Stimulated activated CD8-positive, alpha-beta memory T cell treated with anti-CD3 and anti-CD28 coated beads, Interleukin-4, amount 100 ng/mL, for 1 hour (primary cell): Measurements from ENCODE around the gene APP.

ENCODE experiments used
- DNase-seq, 2 donors: peaks; one replicate each; pipeline ENCODE4 v3.0.0-alpha.2; 2020; ENCODE audit warnings: low read depth in 2 of 2, low spot score in 1 of 2

APP gene

DNA sequence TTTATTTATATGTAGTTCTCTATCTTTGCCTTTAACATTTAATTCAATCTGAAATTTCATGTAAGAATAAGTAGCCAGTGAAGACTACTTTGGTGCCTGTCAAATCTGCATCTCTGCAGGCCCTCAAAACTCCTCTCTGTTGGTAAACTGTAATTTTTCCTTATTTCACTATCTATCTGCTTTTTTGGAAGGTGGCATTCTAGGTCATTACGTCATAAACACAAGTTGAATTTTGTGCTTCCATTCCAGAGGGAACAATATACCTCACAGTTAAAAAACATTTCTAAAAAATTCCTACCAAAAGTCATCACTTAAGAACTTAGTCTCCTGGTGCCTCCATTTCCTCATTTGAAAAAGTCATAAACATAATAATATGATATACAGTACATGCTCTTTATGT, 259.8 kb downstream of the APP start:
- DNase-seq = no peak

GRCh38 chr21:25909341-25909740, 261.2 kb downstream of the APP start:
- DNase-seq = no peak

DNA sequence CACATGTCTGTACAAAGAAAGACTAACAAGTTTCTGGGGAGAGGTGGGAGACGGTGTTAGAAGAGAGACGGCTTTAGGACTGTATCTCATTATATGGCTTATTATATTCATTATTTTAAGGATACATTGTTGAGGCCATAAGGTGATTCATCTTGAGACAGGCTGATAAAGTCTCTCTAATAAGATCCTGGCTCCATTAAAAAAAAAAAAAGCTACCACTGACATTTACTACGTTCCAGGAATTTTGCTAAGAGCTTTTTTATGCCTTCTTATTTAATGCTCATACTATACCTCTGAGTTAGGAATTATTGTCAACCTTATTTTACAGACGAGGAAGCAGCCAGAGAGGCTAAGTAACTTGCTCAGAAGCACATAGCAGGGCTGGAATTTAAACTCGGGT, 262.1 kb downstream of the APP start:
- DNase-seq = no peak

DNA sequence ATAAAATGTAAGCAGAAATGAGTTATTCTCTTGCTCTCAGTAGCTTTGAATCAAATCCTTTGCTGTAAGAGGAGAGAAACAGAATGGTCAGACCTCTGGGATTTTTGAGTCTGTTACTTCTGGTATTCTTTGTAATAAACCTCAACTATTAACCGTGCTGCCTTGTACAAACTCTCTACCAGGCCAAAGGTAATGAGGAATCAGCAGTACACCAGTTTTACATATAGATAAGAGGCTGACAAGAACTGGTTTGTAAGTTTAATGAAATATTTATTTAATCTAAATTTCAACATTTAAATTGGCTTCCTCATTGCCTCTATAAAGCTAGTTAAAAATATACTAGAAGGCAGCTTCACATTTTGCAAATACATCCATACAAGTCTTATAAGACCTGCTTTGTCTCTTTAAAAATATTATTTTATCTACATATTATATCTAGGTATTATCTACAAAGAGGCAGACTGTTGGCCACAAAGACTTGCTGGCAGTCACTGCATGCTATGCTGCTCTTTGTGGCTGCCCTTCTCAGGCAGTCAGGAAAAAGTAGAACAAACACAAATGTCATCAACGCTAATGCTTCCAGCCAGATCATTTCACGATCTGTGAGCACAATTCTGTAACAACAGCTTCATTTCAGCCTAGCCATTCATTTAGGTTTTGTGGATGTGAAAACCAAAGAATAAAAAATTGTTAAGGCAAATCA, 262.8 kb downstream of the APP start:
- DNase-seq = no peak

DNA sequence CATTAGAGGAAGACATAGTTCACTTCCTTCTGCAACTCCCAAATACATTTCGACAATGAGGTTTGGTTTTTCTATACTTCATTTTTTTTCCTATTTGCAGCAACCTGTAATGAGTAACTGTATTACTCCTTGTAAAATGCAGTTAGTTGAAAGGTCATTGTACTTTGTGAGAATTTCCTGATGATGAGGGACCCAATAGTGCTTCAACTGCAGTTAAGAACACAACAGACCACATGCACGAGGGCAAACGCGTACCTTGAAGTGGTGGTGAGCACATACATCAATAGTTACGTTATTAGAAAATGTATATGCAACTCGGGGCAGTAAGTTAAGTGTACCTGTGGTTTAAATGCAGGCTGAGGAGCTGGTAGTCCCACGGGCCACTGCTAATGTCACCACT, 264.0 kb downstream of the APP start:
- no peak for DNase-seq

GRCh38 chr21:25905126-25905525, 265.4 kb downstream of the APP start:
- no peak for DNase-seq

- no peak for DNase-seq
Observed at GRCh38 chr21:25904044-25904695, 266.4 kb downstream of the APP start.

- DNase-seq = no peak
Observed at GRCh38 chr21:25903607-25904006, 267.0 kb downstream of the APP start.

- DNase-seq = no peak
Observed at GRCh38 chr21:25901330-25901979, 269.1 kb downstream of the APP start.

- no peak for DNase-seq
Observed at GRCh38 chr21:25898671-25899070, 271.9 kb downstream of the APP start.

DNA sequence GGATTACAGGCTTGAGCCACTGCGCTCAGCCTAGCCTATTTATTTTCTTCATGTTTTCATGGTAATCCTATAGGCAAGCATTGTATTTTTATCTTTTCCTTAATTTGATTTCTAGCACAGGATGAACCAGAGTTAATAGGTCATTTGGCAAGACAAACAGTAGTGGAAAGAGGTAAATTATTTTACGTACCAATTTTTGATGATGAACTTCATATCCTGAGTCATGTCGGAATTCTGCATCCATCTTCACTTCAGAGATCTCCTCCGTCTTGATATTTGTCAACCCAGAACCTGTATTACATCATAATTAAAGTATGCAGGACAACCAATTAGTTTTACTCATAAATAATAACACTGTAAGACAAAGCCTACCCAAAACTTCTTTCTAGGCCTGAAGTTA, 273.2 kb downstream of the APP start:
- no peak for DNase-seq

GRCh38 chr21:25896501-25897056, 274.0 kb downstream of the APP start:
- DNase-seq = no peak

DNA sequence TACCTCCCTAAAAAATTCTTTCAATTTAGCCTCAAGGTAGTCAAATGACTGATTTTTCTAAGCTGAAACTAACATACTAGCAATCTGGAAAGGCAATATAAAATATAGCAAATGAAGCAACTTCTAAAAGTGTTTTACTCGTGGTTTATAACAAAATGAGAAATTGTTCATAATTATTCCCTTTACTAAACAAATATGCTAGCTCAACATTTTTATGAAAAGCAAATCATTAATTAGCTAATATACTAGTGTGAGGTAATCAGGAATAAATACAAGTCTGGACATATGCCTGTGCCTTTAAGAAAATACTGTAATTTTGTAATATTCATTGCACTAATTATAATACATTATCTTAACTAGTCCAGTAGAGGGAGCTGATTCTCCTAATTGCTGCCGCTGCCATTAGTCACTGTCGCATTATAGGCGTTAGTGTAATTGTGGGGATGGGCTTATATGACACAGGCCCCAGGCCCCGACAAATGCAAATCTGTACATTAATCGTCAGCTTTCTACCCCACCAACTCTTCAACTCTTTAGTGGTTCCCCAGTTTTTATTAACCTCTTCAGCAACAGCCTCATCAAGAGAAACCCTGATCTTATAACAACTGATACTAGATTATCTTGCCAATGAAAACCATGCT, 274.9 kb downstream of the APP start:
- no peak for DNase-seq

DNA sequence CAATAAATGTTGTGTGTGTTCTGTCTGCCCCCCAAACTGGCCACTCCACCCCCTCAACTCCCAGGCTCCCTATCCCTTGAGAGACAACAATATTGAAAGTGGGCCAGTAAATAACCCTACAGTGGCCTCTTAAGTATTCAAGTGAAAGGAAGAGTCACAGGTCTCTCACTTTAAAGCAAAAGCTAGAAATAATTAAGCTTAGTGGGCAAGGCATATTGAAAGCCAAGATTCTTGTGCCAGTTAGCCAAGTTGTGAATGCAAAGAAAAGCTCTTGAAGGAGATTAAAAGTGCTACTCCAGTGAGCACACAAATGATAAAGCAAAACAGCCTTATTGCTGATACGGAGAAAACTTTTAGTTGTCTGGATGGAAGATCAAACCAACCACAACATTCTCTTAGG, 277.4 kb downstream of the APP start:
- no peak for DNase-seq

GRCh38 chr21:25891596-25891995, 279.0 kb downstream of the APP start:
- DNase-seq = no peak

DNA sequence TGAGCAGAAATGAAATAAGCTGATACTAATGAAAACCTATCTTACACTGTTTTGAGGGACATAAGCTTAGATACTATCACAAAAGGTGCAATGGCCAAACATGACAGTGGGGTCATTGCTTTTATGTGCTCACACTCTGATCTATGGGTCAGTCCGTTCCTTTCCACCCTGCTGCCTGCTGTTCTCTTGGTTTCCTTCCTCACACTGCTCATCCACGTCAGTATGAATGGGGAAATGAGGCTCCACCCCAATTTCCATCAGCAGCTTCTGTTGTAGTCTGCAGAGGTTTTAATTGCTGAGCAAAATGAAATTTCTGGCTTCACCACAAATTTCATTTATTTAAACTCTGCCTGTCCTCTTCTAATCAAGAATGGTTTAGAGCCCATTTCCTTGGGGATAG, 280.6 kb downstream of the APP start:
- DNase-seq = no peak

DNA sequence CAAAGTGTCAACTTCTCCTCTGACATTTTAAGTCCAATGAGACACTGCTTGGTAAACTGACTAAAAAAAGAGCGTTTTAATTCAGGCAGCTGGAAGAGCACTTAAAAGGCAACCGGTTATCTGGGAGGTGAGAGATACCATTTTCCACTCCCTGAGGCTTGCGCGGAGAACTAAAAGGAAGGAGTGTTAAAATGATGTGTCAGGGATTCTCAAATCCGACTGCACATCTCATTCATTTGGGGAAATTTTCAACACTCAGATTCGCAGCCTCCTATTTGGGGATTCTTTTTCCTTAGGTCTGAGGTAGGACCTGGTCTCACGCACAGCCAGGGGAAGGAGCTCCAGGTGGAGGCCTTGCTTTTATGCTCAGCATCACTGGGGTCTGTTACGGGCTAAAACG, 281.9 kb downstream of the APP start:
- no peak for DNase-seq

DNA sequence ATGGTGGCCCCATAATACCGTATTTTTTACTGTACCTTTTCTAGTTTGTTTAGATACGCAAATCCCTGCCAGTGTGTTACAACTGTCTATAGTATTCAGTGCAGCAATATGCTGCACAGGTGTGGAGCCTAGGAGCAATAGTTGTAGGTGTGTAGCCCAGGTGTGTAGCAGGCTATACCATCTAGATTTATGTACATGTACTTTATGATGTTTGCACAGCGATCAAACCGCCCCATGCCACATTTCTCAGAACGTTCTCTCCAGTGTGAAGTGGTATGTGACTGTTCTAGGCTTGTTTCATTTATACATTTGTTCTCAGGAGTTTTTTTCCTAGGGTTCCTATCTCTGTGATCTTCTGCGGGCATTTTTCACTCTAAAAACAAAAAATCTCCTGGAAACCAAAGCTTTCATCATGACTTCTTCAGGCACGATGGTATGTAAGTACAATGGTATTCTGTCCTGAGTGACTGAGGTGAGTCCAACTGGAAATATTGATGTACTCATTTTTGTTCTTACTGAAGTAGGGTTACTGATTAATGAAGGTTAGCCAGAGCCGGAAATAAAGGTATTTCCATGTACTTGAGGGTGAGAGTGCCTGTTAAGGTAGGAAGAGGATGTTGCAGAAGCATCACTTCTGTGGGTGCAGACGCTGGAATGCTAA, 282.8 kb downstream of the APP start:
- DNase-seq = no peak

DNA sequence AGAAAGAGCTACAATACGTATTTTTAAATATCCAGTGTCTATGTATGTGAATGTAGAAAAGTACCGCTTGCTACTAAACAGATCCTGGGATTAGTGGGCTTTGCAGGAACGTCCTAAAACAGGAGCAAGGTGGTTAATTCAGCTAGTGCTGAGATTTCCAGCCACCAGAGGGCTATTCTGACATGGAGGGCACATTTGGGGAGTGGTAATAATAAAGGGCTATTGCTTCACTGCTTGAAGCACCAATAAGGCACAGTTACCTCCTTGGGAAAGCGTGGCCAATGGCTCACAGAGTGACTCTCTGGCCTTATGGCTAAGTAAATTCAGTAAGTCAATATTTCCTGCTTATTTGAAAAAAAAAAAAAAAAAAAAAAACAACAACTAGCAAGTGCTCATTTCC, 283.4 kb downstream of the APP start:
- no peak for DNase-seq

- DNase-seq = no peak
Observed at GRCh38 chr21:25885880-25886279, 284.7 kb downstream of the APP start.

DNA sequence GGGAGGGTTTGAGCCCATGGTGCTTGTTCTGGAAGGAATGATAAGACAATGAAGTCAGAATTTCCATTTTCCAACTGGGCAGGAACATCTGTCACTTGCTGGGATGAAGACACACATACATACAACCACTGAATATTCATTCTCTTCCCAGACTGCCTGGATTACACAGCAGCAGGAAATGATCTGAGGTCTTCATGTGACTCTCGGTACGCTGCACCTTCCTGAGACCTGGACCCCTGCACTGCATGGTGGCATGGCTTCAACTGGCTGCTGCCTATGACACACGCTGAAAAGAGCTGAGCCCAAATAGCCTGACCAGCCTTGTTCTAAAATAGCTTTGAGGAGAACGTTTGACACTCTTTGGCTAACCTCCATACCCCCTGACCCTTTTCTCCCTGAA, 285.2 kb downstream of the APP start:
- DNase-seq = no peak
